H9 (cell line): Measurements from ENCODE around the gene FARS2. TPM values are rescaled to one million over a fixed set of nuclear protein-coding genes. Genes with fewer than 3 reads are reported as not detected.

ENCODE experiments used
- DNase-seq: peaks from one replicate; pipeline ENCODE4 v3.0.0-alpha.2; 2017
- H2AFZ ChIP-seq: one replicate; pipeline ENCODE4 v1.6.1; 2013; ENCODE audit warnings: mild to moderate bottlenecking, low read length, control low read depth, moderate library complexity
- H2AK5ac ChIP-seq: 2 replicates; pipeline ENCODE4 v1.6.1; 2013; ENCODE audit warnings: low read length, control low read depth, mixed read lengths; ENCODE audit not compliant: insufficient read length
- H2BK120ac ChIP-seq: one replicate; pipeline ENCODE4 v1.6.1; 2013; ENCODE audit warnings: low read depth, mild to moderate bottlenecking, low read length, control low read depth, inconsistent platforms; ENCODE audit not compliant: poor library complexity, severe bottlenecking
- H2BK12ac ChIP-seq: 2 replicates; pipeline ENCODE4 v1.6.1; 2013; ENCODE audit warnings: low read length, control low read depth, mixed read lengths, low read depth; ENCODE audit not compliant: insufficient read length
- H2BK15ac ChIP-seq: 2 replicates; pipeline ENCODE4 v1.6.1; 2013; ENCODE audit warnings: low read depth, low read length, control low read depth
- H2BK20ac ChIP-seq: one replicate; pipeline ENCODE4 v1.6.1; 2013; ENCODE audit warnings: low read depth, mild to moderate bottlenecking, low read length, control low read depth, inconsistent platforms; ENCODE audit not compliant: poor library complexity, severe bottlenecking
- H2BK5ac ChIP-seq: 2 replicates; pipeline ENCODE4 v1.6.1; 2013; ENCODE audit warnings: low read length, control low read depth, mixed read lengths; ENCODE audit not compliant: insufficient read length
- H3K14ac ChIP-seq: 2 replicates; pipeline ENCODE4 v1.6.1; 2013; ENCODE audit warnings: low read length, control low read depth; ENCODE audit not compliant: insufficient read depth
- H3K18ac ChIP-seq: 2 replicates; pipeline ENCODE4 v1.6.1; 2013; ENCODE audit warnings: low read depth, mild to moderate bottlenecking, mixed read lengths, low read length, control low read depth; ENCODE audit not compliant: insufficient read length
- H3K23ac ChIP-seq: 2 replicates; pipeline ENCODE4 v1.6.1; 2013; ENCODE audit warnings: low read length, control low read depth, mixed read lengths, low read depth; ENCODE audit not compliant: insufficient read length
- H3K23me2 ChIP-seq: 2 replicates; pipeline ENCODE4 v1.6.1; 2013; ENCODE audit warnings: low read depth, mild to moderate bottlenecking, mixed read lengths, low read length, control low read depth; ENCODE audit not compliant: insufficient read length, poor library complexity, severe bottlenecking
- H3K27ac ChIP-seq: 2 replicates; pipeline ENCODE4 v1.5.1; 2013; ENCODE audit warnings: low read length, control low read depth, mixed read lengths, low read depth; ENCODE audit not compliant: insufficient read length
- H3K27me3 ChIP-seq: 2 replicates; pipeline ENCODE4 v1.6.1; 2013; ENCODE audit warnings: low read length, control low read depth, inconsistent platforms; ENCODE audit not compliant: insufficient read depth
- H3K4ac ChIP-seq: 2 replicates; pipeline ENCODE4 v1.6.1; 2013; ENCODE audit warnings: low read depth, mild to moderate bottlenecking, control low read depth, inconsistent platforms, low read length, moderate library complexity
- H3K4me1 ChIP-seq: 2 replicates; pipeline ENCODE4 v1.6.1; 2013; ENCODE audit warnings: low read length, control low read depth, inconsistent platforms; ENCODE audit not compliant: insufficient read depth
- H3K4me2 ChIP-seq: 2 replicates; pipeline ENCODE4 v1.6.1; 2013; ENCODE audit warnings: low read length, control low read depth, mixed read lengths; ENCODE audit not compliant: insufficient read length, insufficient read depth
- H3K56ac ChIP-seq: 2 replicates; pipeline ENCODE4 v1.6.1; 2013; ENCODE audit warnings: low read depth, mild to moderate bottlenecking, mixed read lengths, low read length, control low read depth; ENCODE audit not compliant: insufficient read length
- H3K79me1 ChIP-seq: 2 replicates; pipeline ENCODE4 v1.6.1; 2013; ENCODE audit warnings: low read depth, mild to moderate bottlenecking, moderate library complexity, low read length, control low read depth, inconsistent platforms; ENCODE audit not compliant: insufficient read depth, poor library complexity, severe bottlenecking
- H3K79me2 ChIP-seq: 2 replicates; pipeline ENCODE4 v1.6.1; 2013; ENCODE audit warnings: low read length, control low read depth, inconsistent platforms; ENCODE audit not compliant: insufficient read depth
- H3K9ac ChIP-seq: 2 replicates; pipeline ENCODE4 v1.6.1; 2013; ENCODE audit warnings: low read length, control low read depth, mixed read lengths; ENCODE audit not compliant: insufficient read length; ENCODE audit errors: extremely low read depth
- H3K9me3 ChIP-seq: one replicate; pipeline ENCODE4 v1.6.1; 2013; ENCODE audit warnings: low read depth, low read length, inconsistent platforms; ENCODE audit not compliant: control insufficient read depth
- H3T11ph ChIP-seq: one replicate; pipeline ENCODE4 v1.6.1; 2013; ENCODE audit warnings: mild to moderate bottlenecking, low read length, control low read depth, inconsistent platforms
- H4K20me1 ChIP-seq: one replicate; pipeline ENCODE4 v1.6.1; 2013; ENCODE audit not compliant: control insufficient read depth, insufficient read length, insufficient read depth
- H4K5ac ChIP-seq: 2 replicates; pipeline ENCODE4 v1.6.1; 2013; ENCODE audit warnings: low read depth, mild to moderate bottlenecking, mixed read lengths, low read length, control low read depth; ENCODE audit not compliant: insufficient read length
- H4K8ac ChIP-seq: replicated peaks from 2 replicates; pipeline ENCODE4 v1.6.1; 2013; ENCODE audit warnings: low read length, control low read depth, mixed read lengths, low read depth; ENCODE audit not compliant: insufficient read length
- H4K91ac ChIP-seq: 2 replicates; pipeline ENCODE4 v1.6.1; 2013; ENCODE audit warnings: low read depth, mild to moderate bottlenecking, moderate library complexity, mixed read lengths, low read length, control low read depth; ENCODE audit not compliant: insufficient read length
- H3K27ac Mint-ChIP-seq, 3 experiments: 2 replicates in 2 of 3; 3 replicates in 1 of 3; pipeline ENCODE4 v1.8.0; 2020 to 2021; ENCODE audit warnings: mixed read lengths in 3 of 3, mild to moderate bottlenecking in 1 of 3, moderate library complexity in 1 of 3
- H3K27me3 Mint-ChIP-seq: 2 replicates; pipeline ENCODE4 v1.8.0; 2021; ENCODE audit warnings: low read depth, mild to moderate bottlenecking, moderate library complexity, mixed read lengths
- H3K36me3 Mint-ChIP-seq, 3 experiments: 2 replicates in 2 of 3; 3 replicates in 1 of 3; pipeline ENCODE4 v1.8.0; 2020 to 2021; ENCODE audit warnings: low read depth in 3 of 3, mixed read lengths in 3 of 3; ENCODE audit not compliant: insufficient read depth in 1 of 3
- H3K4me1 Mint-ChIP-seq, 2 experiments: 2 replicates each; pipeline ENCODE4 v1.8.0; 2020; ENCODE audit warnings: mixed read lengths in 2 of 2
- H3K4me3 Mint-ChIP-seq, 2 experiments: 2 replicates in 1 of 2; 3 replicates in 1 of 2; pipeline ENCODE4 v1.8.0; 2020 to 2021; ENCODE audit warnings: mild to moderate bottlenecking in 2 of 2, mixed read lengths in 2 of 2, moderate library complexity in 1 of 2
- H3K9me3 Mint-ChIP-seq, 2 experiments: 2 replicates in 1 of 2; 3 replicates in 1 of 2; pipeline ENCODE4 v1.8.0; 2020; ENCODE audit warnings: mild to moderate bottlenecking in 2 of 2, mixed read lengths in 2 of 2, moderate library complexity in 1 of 2
- WGBS: extraction: QIAGEN DNeasy Blood & Tissue Kit; methylation state at CpG from one replicate; pipeline ENCODE4 v1.1.7; 2013; ENCODE audit warnings: missing lambda C conversion rate, low lambda C conversion rate, mixed read lengths; ENCODE audit not compliant: insufficient read length; ENCODE audit errors: extremely low coverage; 5-methylcytosine and 5-hydroxymethylcytosine counted together
- total RNA-seq: library from RNA; stranded (reverse); gene quantifications from 2 replicates; pipeline ENCODE4 v1.2.1, GENCODE V29; 2021
- TF ChIP-seq, protein P1 (sequence below): fragments of 200-600 bp; sonication (generic); conservative IDR thresholded peaks from 3 replicates; pipeline ENCODE4 v1.8.0; 2021; ENCODE audit warnings: antibody characterized with exemption, mild to moderate bottlenecking

Gene FARS2
- total RNA-seq, 1 experiment from 2014 or later = 8.5 TPM

DNA sequence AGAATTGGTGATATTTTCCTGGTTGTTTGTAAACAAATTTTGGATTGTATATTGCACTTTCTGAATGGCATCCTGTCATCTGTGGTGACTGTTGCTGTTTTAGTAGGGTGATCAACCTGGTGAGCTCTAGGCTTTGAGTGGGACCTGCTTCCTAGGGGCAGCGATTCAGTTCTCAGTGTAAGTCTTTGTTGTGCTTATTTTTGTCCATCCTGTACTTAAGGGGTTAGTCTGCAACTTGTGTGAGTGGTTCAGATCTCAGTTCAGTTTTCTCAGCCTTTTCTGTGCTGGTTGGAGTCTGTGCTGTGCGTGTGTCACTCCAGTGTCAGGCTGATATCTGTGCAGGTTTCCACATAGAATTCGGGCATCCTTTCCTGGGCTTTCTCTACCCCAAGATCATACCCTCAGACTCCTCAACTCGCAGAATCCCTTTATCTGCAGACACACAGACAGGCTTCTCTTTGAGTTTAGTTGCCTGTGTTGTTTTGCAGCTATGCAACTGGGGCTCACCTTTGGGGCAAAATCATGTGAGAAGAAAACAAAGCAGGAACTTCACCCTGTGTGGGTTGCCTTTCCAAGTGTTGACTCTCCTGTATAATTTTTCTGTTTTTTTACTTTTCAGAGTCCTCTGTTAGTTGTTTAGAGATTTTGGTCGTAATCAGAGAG, 177.7 kb downstream of the FARS2 start:
- H3K4me1 Mint-ChIP-seq = peaks cover 19 to 20% of the 10 kb centered on the region in 2 experiments
- Histone ChIP-seq H2BK20ac (peak overlapping the region; percentile 76), H3K18ac (peak overlapping the region; percentile 95), H3K27me3 (no peaks in the 10 kb centered on the region), H4K5ac (no peak overlapping the region), H3K23me2 (peaks cover 4% of the 10 kb centered on the region), H3K4me1 (peaks cover 5% of the 10 kb centered on the region; the same call in 1 of the 2 replicates), H2BK15ac (no peak overlapping the region), H3T11ph (no peak overlapping the region), H2BK12ac (no peak overlapping the region), H3K9ac (peak overlapping the region; percentile 43), H2AFZ (no peak overlapping the region), H4K20me1 (no peaks in the 10 kb centered on the region), H3K27ac (peak overlapping the region; percentile 69), H2BK120ac (no peak overlapping the region), H4K91ac (no peak overlapping the region), H3K56ac (no peak overlapping the region), H3K4me2 (peak overlapping the region; percentile 84), H4K8ac (no peak overlapping the region), H3K23ac (no peak overlapping the region), H2BK5ac (no peak overlapping the region), H3K79me1 (no peaks in the 10 kb centered on the region), H3K14ac (peak overlapping the region; percentile 51; the same call in 1 of the 2 replicates), H2AK5ac (no peak overlapping the region), H3K4ac (no peak overlapping the region), H3K9me3 (no peaks in the 10 kb centered on the region), H3K79me2 (no peaks in the 10 kb centered on the region)
- TF ChIP-seq, protein P1, sequence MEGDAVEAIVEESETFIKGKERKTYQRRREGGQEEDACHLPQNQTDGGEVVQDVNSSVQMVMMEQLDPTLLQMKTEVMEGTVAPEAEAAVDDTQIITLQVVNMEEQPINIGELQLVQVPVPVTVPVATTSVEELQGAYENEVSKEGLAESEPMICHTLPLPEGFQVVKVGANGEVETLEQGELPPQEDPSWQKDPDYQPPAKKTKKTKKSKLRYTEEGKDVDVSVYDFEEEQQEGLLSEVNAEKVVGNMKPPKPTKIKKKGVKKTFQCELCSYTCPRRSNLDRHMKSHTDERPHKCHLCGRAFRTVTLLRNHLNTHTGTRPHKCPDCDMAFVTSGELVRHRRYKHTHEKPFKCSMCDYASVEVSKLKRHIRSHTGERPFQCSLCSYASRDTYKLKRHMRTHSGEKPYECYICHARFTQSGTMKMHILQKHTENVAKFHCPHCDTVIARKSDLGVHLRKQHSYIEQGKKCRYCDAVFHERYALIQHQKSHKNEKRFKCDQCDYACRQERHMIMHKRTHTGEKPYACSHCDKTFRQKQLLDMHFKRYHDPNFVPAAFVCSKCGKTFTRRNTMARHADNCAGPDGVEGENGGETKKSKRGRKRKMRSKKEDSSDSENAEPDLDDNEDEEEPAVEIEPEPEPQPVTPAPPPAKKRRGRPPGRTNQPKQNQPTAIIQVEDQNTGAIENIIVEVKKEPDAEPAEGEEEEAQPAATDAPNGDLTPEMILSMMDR = no peak
- peak overlapping the region; percentile 57 to 95 (median 77) for H3K27ac Mint-ChIP-seq
- H3K9me3 Mint-ChIP-seq = no peaks in the 10 kb centered on the region
- no CpG with 5 or more reads among the region's 5 CpGs for WGBS
- H3K4me3 Mint-ChIP-seq = peak overlapping the region; percentile 52 to 55
- peaks cover 0 to 4% (median 0%) of the 10 kb centered on the region in 3 experiments; a peak in 1 of 7 replicates for H3K36me3 Mint-ChIP-seq
- peak; percentile 70 for DNase-seq
- peaks cover 5% of the 10 kb centered on the region for H3K27me3 Mint-ChIP-seq
